Left ventricle myocardium inferior (tissue), 1 donor: ENCODE results near the gene CRAT. TPM values are rescaled to one million over a fixed set of nuclear protein-coding genes. Genes with fewer than 3 reads are reported as not detected.

ENCODE experiments used
- DNase-seq: peaks from one replicate; pipeline ENCODE4 v3.0.0-alpha.2; 2020
- H3K27ac ChIP-seq: fragments of 200-600 bp; replicated peaks from 2 replicates; pipeline ENCODE4 v1.8.0; 2021
- H3K27me3 ChIP-seq: fragments of 200-600 bp; 2 replicates; pipeline ENCODE4 v1.8.0; 2021; ENCODE audit warnings: low read depth
- H3K36me3 ChIP-seq: fragments of 200-600 bp; 2 replicates; pipeline ENCODE4 v1.8.0; 2021
- H3K4me1 ChIP-seq: fragments of 200-600 bp; 2 replicates; pipeline ENCODE4 v1.8.0; 2021
- H3K4me3 ChIP-seq: fragments of 200-600 bp; 2 replicates; pipeline ENCODE4 v1.8.0; 2021; ENCODE audit warnings: mild to moderate bottlenecking, moderate library complexity
- H3K9me3 ChIP-seq: fragments of 200-600 bp; replicated peaks from 2 replicates; pipeline ENCODE4 v1.8.0; 2021
- CTCF ChIP-seq: fragments of 200-600 bp; IDR thresholded peaks from 2 replicates; pipeline ENCODE4 v1.8.0; 2021; ENCODE audit warnings: antibody characterized with exemption, mild to moderate bottlenecking, borderline replicate concordance
- intact Hi-C: fragments of 100-400 bp; cut with micrococcal nuclease; formaldehyde crosslinking; loops from one replicate; pipeline ENCODE4 v1.11.0; 2022
- total RNA-seq: library from RNA; stranded (reverse); fragmentation: NEBNext Ultra II Directional; extraction: Animal tissue kit (Norgen Biotek cat#: 25700); gene quantifications from one replicate; pipeline ENCODE4 v1.2.1, GENCODE V29; 2021
- donor health status: DM: no; HTN: yes; CAD: no; lungs with severe emphysema.

Gene CRAT
- total RNA-seq, 1 donor from 2014 or later, result 85.3 TPM

DNA sequence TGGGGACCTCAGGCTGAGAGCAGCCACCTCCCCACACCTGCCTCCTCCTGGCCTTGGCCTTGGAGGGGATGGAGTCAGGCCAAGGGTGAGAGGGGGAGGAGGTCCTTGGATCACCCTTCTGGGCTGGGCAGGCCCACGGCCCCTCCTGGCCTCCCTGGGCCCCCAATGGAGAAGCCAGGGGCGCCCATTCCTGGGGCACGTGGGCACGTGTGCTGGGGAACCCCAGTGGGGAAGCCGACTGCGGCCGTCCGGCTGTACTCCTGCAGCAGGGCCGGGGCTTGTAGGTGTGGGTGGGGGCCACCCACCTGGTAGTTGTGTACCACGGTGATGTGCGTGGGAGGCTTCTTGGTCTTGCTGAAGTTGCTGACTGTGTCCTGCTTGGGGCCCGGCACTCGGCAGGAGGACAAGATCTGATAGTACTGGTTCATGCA is 8.5 kb downstream of the CRAT start:
- TF ChIP-seq CTCF, result no peak
- DNase-seq, result no peak
- no peaks in the 10 kb centered on the region for H3K9me3 ChIP-seq
- no peaks in the 10 kb centered on the region for H3K27me3 ChIP-seq
- no peak overlapping the region for H3K27ac ChIP-seq
- intact Hi-C loops, result no loop called here
- peaks cover 32% of the 10 kb centered on the region for H3K36me3 ChIP-seq
- H3K4me3 ChIP-seq, result no peak overlapping the region
- H3K4me1 ChIP-seq, result peaks cover 15% of the 10 kb centered on the region

DNA sequence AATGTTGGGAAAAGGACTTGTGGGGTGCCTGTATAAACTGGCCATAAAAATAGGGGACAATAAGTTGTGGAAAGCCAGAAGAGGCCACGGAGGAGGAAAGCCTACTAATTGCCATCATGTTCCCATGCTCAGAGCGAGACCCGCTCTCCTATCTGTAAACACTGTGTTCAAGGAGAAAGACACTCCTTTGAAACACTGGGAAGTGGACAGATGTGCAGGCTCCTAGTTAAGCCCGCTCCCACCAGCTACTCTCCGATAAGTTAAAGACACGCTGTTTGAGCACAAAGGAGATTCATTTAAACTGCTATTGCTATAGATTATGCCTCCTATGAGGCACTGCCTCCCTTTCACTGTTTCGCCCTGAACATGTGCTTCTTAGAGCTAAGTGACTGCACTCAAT is 9.3 kb downstream of the CRAT start:
- H3K4me3 ChIP-seq, result no peak overlapping the region
- no peaks in the 10 kb centered on the region for H3K9me3 ChIP-seq
- no peak for TF ChIP-seq CTCF
- H3K4me1 ChIP-seq, result peaks cover 15% of the 10 kb centered on the region
- H3K36me3 ChIP-seq, result peaks cover 32% of the 10 kb centered on the region
- no peak overlapping the region for H3K27ac ChIP-seq
- intact Hi-C loops, result no loop called here
- no peak for DNase-seq
- no peaks in the 10 kb centered on the region for H3K27me3 ChIP-seq

DNA sequence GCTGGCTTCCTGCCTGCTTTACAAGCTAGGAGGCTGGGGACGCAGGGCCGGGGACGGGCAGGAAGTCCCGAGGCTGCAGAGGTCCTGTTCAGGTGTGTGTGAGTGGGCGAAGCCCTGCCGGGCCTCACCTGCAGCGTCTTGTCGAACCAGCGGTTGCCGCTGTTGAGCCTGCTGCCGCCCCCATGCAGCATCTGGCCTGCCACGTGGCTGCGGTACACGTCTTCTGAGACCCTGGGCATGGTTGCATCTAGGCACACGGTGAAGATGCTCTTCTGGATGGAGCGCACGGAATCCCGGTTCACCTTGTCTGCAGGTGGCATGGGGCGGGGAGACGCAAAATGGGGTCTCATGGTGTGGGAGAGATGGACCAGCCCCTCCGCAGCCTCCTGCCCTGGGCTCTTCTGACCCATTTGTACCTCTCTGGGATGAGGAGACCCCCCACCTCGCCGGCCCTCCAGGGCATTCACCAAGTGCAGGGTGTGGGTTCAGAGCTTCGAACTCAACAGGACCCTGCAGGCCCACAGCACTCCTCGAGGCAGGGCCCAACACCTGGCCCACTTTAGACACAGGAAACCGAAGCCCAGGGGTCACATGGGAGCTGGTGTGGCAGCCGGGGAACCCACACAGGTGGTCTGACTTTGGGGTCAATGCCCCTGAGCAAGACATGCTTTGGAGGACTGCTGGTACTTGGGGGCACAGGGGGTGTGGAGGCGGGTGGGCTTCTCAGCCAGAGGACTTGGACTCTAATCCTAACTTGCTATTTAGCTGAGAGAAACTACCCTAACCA is 10.0 kb downstream of the CRAT start:
- Histone ChIP-seq H3K27me3 (no peaks in the 10 kb centered on the region), H3K4me1 (peaks cover 15% of the 10 kb centered on the region), H3K27ac (no peak overlapping the region), H3K4me3 (no peak overlapping the region), H3K9me3 (no peaks in the 10 kb centered on the region), H3K36me3 (peaks cover 37% of the 10 kb centered on the region)
- TF ChIP-seq CTCF, result no peak
- intact Hi-C loops, result no loop called here
- no peak for DNase-seq

GRCh38 chr9:129098328-129098727 is 12.3 kb downstream of the CRAT start:
- Histone ChIP-seq H3K36me3 (peaks cover 46% of the 10 kb centered on the region), H3K4me3 (no peak overlapping the region), H3K27me3 (no peaks in the 10 kb centered on the region), H3K27ac (no peak overlapping the region), H3K9me3 (no peaks in the 10 kb centered on the region), H3K4me1 (peaks cover 19% of the 10 kb centered on the region)
- intact Hi-C loops, result no loop called here
- no peak for TF ChIP-seq CTCF
- DNase-seq, result no peak

GRCh38 chr9:129097671-129098306 is 12.8 kb downstream of the CRAT start:
- Histone ChIP-seq H3K9me3 (no peaks in the 10 kb centered on the region), H3K36me3 (peaks cover 46% of the 10 kb centered on the region), H3K27ac (no peak overlapping the region), H3K4me1 (peaks cover 13% of the 10 kb centered on the region), H3K4me3 (no peak overlapping the region), H3K27me3 (no peaks in the 10 kb centered on the region)
- TF ChIP-seq CTCF, result no peak
- intact Hi-C loops, result no loop called here
- no peak for DNase-seq
